Naive B cell (primary cell): ENCODE results near the gene BTBD16. TPM values are rescaled to one million over a fixed set of nuclear protein-coding genes. Genes with fewer than 3 reads are reported as not detected.

Experiments used
- ATAC-seq, 2 donors: fragments of 150-1000 bp; cut with Tn5 transposase; 2 replicates each; pipeline ENCODE4 v1.10.0; 2021; ENCODE audit warnings: low read depth in 2 of 2, mild to moderate bottlenecking in 2 of 2, moderate library complexity in 2 of 2
- DNase-seq: peaks from one replicate; pipeline ENCODE4 v3.0.0; 2022
- H3K27ac Mint-ChIP-seq, 6 donors: one replicate each; pipeline ENCODE4 v1.8.0; 2020 to 2022; ENCODE audit warnings: mild to moderate bottlenecking in 6 of 6, mixed read lengths in 6 of 6, moderate library complexity in 5 of 6, inconsistent platforms in 2 of 6
- H3K27me3 Mint-ChIP-seq, 3 donors: one replicate each; pipeline ENCODE4 v1.8.0; 2021 to 2022; ENCODE audit warnings: mixed read lengths in 3 of 3, mild to moderate bottlenecking in 1 of 3
- H3K36me3 Mint-ChIP-seq, 2 donors: one replicate each; pipeline ENCODE4 v1.8.0; 2020 to 2022; ENCODE audit warnings: mixed read lengths in 2 of 2, inconsistent platforms in 1 of 2, mild to moderate bottlenecking in 1 of 2
- H3K4me1 Mint-ChIP-seq, 3 donors: one replicate each; pipeline ENCODE4 v1.8.0; 2020 to 2022; ENCODE audit warnings: mixed read lengths in 3 of 3, inconsistent platforms in 1 of 3, mild to moderate bottlenecking in 1 of 3, moderate library complexity in 1 of 3
- H3K4me3 Mint-ChIP-seq, 8 donors: one replicate each; pipeline ENCODE4 v1.8.0; 2020 to 2022; ENCODE audit warnings: mild to moderate bottlenecking in 8 of 8, mixed read lengths in 8 of 8, moderate library complexity in 8 of 8, inconsistent platforms in 2 of 8
- H3K9me3 Mint-ChIP-seq, 7 donors: one replicate each; pipeline ENCODE4 v1.8.0; 2020 to 2022; ENCODE audit warnings: mixed read lengths in 7 of 7, mild to moderate bottlenecking in 5 of 7, inconsistent platforms in 2 of 7, moderate library complexity in 1 of 7
- polyA plus RNA-seq, 6 donors: library from polyadenylated mRNA; unstranded; fragments of 300-500 nt; fragmentation: Illumina TruSeq; gene quantifications; one replicate each; pipeline ENCODE4 v1.2.3, GENCODE V29; 2021; ENCODE audit warnings: low read depth in 6 of 6

Gene BTBD16
- polyA plus RNA-seq, 6 donors from 2014 or later = not detected

GRCh38 chr10:122296363-122297120 is 25.4 kb downstream of the BTBD16 start:
- Mint-ChIP-seq H3K36me3 (no peaks in the 10 kb centered on the region), H3K4me1 (peaks cover 0 to 6% (median 5%) of the 10 kb centered on the region in 3 donors), H3K27me3 (peaks cover 9 to 37% (median 28%) of the 10 kb centered on the region in 3 donors), H3K27ac (no peak overlapping the region), H3K4me3 (peak overlapping the region in 1 of 8 donors; percentile 36), H3K9me3 (peaks cover 0 to 3% (median 0%) of the 10 kb centered on the region in 7 donors)
- ATAC-seq = no peak
- DNase-seq = no peak

DNA sequence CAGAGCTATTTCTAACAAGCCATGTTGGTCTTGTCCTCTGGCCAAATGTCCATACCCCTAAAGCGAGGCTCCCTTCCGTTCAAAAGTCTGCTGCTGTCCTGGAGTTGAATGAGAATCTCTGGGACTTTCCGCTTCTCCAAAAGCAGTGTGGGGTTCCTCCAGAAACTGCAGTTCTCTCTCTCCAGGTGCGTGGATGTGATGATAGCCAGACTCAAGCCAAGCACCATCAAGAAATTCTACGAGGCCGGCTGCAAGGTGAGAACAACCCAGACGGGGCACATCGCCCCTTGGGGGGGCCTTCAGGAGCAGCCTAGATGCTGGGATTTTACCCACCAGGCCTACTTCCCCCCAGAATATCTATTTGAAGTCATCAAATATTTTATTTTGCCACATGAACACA is 26.5 kb downstream of the BTBD16 start:
- no peak overlapping the region for H3K27ac Mint-ChIP-seq
- no peak overlapping the region for H3K4me3 Mint-ChIP-seq
- H3K4me1 Mint-ChIP-seq = peaks cover 0 to 6% (median 5%) of the 10 kb centered on the region in 3 donors
- DNase-seq (no peak), ATAC-seq (no peak)
- peaks cover 0 to 3% (median 0%) of the 10 kb centered on the region in 7 donors for H3K9me3 Mint-ChIP-seq
- H3K36me3 Mint-ChIP-seq = no peaks in the 10 kb centered on the region
- H3K27me3 Mint-ChIP-seq = peaks cover 9 to 37% (median 28%) of the 10 kb centered on the region in 3 donors

- H3K27ac Mint-ChIP-seq = no peak overlapping the region
These were observed 27.1 kb downstream of the BTBD16 start for GRCh38 chr10:122298206-122298597.

GRCh38 chr10:122298598-122299301 is 27.7 kb downstream of the BTBD16 start:
- H3K4me1 Mint-ChIP-seq = peaks cover 0 to 6% (median 5%) of the 10 kb centered on the region in 3 donors
- peak; percentile 67 to 76 for ATAC-seq
- no peaks in the 10 kb centered on the region for H3K36me3 Mint-ChIP-seq
- H3K4me3 Mint-ChIP-seq = peak overlapping the region in 5 of 8 donors; percentile 11 to 61 (median 52)
- peak; percentile 58 for DNase-seq
- peaks cover 0 to 3% (median 0%) of the 10 kb centered on the region in 7 donors for H3K9me3 Mint-ChIP-seq
- H3K27me3 Mint-ChIP-seq = peaks cover 14 to 37% (median 28%) of the 10 kb centered on the region in 3 donors
- H3K27ac Mint-ChIP-seq = peak overlapping the region in 1 of 6 donors; percentile 69

More at GRCh38 chr10:122298206-122298597, 27.1 kb downstream of the BTBD16 start:
- DNase-seq (no peak), ATAC-seq (no peak)
- no peak overlapping the region for H3K4me3 Mint-ChIP-seq
- peaks cover 0 to 6% (median 5%) of the 10 kb centered on the region in 3 donors for H3K4me1 Mint-ChIP-seq
- H3K27me3 Mint-ChIP-seq = peaks cover 10 to 37% (median 28%) of the 10 kb centered on the region in 3 donors
- no peaks in the 10 kb centered on the region for H3K36me3 Mint-ChIP-seq
- peaks cover 0 to 3% (median 0%) of the 10 kb centered on the region in 7 donors for H3K9me3 Mint-ChIP-seq

DNA sequence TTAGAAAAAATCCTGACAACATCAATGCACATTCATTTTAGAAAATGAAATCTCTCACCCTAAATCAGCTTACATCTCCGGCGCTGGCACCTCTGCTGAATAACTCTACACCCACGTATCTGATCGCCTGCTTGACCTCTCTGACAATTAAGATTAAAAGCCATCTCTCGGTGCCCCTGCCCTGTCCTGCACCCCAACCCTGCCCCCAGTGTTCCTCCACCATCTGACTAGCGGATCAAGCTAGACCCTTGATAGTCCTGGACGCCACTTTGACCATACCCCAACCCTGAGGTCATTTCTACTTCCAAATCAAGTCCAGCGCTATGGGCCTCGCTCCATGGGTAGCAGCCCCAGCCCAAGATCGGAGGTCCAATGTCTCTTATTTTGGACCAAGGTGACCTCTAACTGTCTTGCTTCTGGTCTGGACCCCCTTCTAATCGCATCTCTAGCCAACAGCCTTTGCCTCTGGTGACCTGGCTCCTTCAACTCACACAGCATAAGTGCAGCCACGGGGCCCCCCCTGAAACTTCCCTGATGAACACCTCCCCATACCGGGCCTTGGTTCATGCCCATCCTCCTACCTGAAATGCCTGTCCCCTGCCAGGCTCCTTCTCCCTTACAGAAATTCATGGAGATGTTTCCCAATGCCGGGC is 28.5 kb downstream of the BTBD16 start:
- H3K36me3 Mint-ChIP-seq = no peaks in the 10 kb centered on the region
- peak overlapping the region in 1 of 6 donors; percentile 65 for H3K27ac Mint-ChIP-seq
- peaks cover 0 to 6% (median 5%) of the 10 kb centered on the region in 3 donors for H3K4me1 Mint-ChIP-seq
- no peak for ATAC-seq
- DNase-seq = no peak
- no peak overlapping the region for H3K4me3 Mint-ChIP-seq
- peaks cover 0 to 3% (median 0%) of the 10 kb centered on the region in 7 donors for H3K9me3 Mint-ChIP-seq
- H3K27me3 Mint-ChIP-seq = peaks cover 14 to 37% (median 28%) of the 10 kb centered on the region in 3 donors

DNA sequence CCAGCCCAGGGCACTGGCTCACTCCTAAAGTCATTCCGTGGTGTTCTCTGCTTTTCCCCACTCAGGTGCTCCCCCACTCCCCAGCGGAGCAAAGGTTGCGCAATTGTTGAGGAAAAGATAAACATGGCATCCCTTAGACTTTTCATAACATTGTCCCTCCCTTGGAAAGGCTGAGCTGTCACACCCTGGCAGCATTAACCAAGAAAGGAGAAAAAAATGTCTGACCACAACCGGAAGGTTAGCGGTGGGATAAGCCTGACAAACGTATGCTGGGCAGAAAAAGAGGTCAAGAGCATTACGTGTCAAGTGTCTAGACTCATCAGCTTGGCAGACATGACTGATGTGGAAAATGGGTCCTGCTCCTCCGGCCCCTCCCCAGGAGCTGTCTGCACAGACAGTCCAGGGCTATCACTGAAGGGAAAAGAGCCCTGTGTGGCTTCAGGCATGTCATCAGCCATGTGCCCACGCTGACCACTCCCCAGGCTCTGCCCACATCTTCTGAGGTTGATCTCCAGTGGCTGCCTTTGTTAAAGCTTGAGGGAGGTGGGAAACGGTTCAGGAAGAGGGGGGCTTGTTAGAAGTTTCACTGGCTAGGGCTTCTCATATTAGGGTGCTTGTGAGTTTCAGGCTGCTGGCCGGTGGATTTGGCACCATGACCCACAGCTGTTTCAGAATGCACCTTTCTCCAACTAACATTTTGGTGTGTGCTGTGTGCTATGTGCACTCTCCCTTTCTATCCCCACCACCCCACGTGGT is 30.1 kb downstream of the BTBD16 start:
- Mint-ChIP-seq H3K9me3 (peaks cover 3 to 8% (median 6%) of the 10 kb centered on the region in 7 donors), H3K27ac (no peak overlapping the region), H3K27me3 (peaks cover 14 to 29% (median 17%) of the 10 kb centered on the region in 3 donors)

DNA sequence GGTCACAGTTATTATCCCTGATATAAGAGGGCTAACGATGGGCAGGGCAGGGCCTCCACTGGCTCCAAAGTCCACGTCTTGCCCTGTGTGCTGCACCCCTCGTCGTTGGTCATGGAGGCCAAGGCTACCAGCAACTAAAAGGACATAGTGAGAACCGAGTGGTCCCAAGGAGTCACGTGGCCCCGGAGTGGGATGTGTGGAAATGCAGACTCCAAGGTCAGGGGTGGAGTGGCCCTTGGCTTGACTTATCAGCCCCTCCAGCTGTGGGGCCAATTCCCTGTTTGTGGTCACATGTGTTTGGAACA is 30.7 kb downstream of the BTBD16 start:
- no peak overlapping the region for H3K4me3 Mint-ChIP-seq
- no peak overlapping the region for H3K27ac Mint-ChIP-seq
- H3K4me1 Mint-ChIP-seq = peaks cover 0 to 14% (median 5%) of the 10 kb centered on the region in 3 donors
- H3K27me3 Mint-ChIP-seq = peaks cover 14 to 29% (median 14%) of the 10 kb centered on the region in 3 donors
- no peak for DNase-seq
- peaks cover 0 to 7% of the 10 kb centered on the region in 2 donors for H3K36me3 Mint-ChIP-seq
- H3K9me3 Mint-ChIP-seq = peaks cover 3 to 8% (median 6%) of the 10 kb centered on the region in 7 donors
- no peak for ATAC-seq

More for the DNA sequence above, 30.1 kb downstream of the BTBD16 start:
- Mint-ChIP-seq H3K4me1 (peaks cover 0 to 10% (median 5%) of the 10 kb centered on the region in 3 donors), H3K36me3 (peaks cover 0 to 6% of the 10 kb centered on the region in 2 donors), H3K4me3 (no peak overlapping the region)
- DNase-seq = no peak
- no peak for ATAC-seq

GRCh38 chr10:122302315-122302714 is 31.2 kb downstream of the BTBD16 start:
- H3K9me3 Mint-ChIP-seq = peaks cover 3 to 8% (median 5%) of the 10 kb centered on the region in 7 donors
- ATAC-seq (no peak), DNase-seq (no peak)
- peak overlapping the region in 1 of 8 donors; percentile 51 for H3K4me3 Mint-ChIP-seq
- peaks cover 8 to 24% (median 9%) of the 10 kb centered on the region in 3 donors for H3K27me3 Mint-ChIP-seq
- H3K4me1 Mint-ChIP-seq = peaks cover 0 to 19% (median 5%) of the 10 kb centered on the region in 3 donors
- peaks cover 0 to 7% of the 10 kb centered on the region in 2 donors for H3K36me3 Mint-ChIP-seq
- H3K27ac Mint-ChIP-seq = no peak overlapping the region

DNA sequence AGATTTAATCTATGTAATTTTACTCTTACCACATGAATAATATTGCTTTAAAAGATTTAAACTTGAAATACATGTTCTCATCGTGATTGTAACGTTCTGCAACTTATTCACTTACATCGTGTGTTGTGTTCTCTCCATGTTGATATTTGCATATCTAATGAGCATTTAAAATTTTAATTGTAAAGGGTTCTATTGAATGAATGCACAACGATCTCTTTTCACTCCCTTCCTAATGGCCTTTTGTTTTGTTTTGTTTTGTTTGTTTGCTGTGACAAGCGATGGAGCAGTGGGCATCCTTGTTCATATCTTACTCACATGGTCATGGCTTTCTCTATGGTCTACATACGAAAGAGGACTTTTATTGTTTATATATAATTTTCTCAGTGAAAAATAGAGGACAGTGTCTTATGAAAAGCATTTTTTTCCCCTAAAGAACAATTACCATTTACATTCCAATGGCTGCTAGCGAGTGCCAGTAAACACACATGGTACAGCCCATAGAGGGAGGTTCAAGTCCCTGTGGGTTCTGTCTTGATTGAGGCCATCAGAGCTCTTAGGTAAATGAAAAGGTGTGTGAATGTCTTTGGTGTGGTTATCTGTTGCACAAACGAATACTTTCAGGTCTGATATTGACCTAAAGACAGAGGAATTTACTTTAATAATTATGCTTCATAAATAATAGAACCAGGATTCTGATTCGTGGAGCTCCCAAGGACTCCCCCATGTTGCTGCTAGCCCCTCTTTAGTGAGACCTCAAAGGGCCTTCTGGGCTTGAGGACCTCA is 32.4 kb downstream of the BTBD16 start:
- Mint-ChIP-seq H3K4me1 (peaks cover 10 to 29% (median 16%) of the 10 kb centered on the region in 3 donors), H3K27me3 (peaks cover 8 to 20% (median 9%) of the 10 kb centered on the region in 3 donors), H3K27ac (peak overlapping the region in 1 of 6 donors; percentile 33), H3K4me3 (no peak overlapping the region), H3K36me3 (peaks cover 0 to 7% of the 10 kb centered on the region in 2 donors), H3K9me3 (peaks cover 3 to 8% (median 5%) of the 10 kb centered on the region in 7 donors)
- ATAC-seq (no peak), DNase-seq (no peak)

DNA sequence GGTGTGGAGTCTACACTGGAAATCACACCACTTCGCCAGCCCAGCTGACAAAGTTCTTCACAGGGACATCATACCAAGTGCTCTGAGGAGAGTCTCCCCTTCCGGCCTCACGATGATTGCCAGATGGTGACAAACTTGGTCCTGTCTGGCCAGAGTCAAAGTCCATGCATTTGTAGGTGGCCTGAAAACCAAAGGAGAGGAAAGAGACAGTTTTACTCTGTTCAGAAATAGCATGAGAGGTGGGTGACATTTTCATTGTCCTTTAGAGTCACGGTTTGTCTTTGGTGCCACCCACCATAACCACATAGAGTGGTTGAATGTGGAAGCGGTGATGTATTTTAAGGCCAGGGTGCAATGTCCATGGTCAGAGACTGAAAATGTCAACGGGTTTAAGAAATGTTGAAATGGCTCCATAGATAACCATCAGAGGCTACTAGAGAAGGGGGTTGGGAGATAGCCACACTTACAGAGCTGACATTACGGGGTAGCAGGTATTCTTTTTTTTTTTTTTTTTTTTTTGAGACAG is 33.0 kb downstream of the BTBD16 start:
- H3K27me3 Mint-ChIP-seq = peaks cover 4 to 13% (median 8%) of the 10 kb centered on the region in 3 donors
- peaks cover 15 to 29% (median 17%) of the 10 kb centered on the region in 3 donors for H3K4me1 Mint-ChIP-seq
- H3K36me3 Mint-ChIP-seq = peaks cover 0 to 7% of the 10 kb centered on the region in 2 donors
- peaks cover 3 to 8% (median 5%) of the 10 kb centered on the region in 7 donors for H3K9me3 Mint-ChIP-seq
- H3K27ac Mint-ChIP-seq = no peak overlapping the region
- no peak overlapping the region for H3K4me3 Mint-ChIP-seq
- no peak for DNase-seq
- ATAC-seq = no peak

- Mint-ChIP-seq H3K9me3 (peaks cover 3 to 8% (median 5%) of the 10 kb centered on the region in 7 donors), H3K36me3 (peaks cover 0 to 7% of the 10 kb centered on the region in 2 donors), H3K27me3 (peaks cover 0 to 7% (median 4%) of the 10 kb centered on the region in 3 donors), H3K27ac (peak overlapping the region; percentile 1 to 76 (median 16)), H3K4me3 (no peak overlapping the region), H3K4me1 (peaks cover 15 to 29% (median 18%) of the 10 kb centered on the region in 3 donors)
- ATAC-seq (peak; percentile 35 to 52), DNase-seq (no peak)
These were observed 35.2 kb downstream of the BTBD16 start for GRCh38 chr10:122306282-122306681.
